ENCODE data around the gene LTBP1. TPM values are rescaled to one million over a fixed set of nuclear protein-coding genes. Genes with fewer than 3 reads are reported as not detected.

Gene LTBP1
- total RNA-seq, 2 donors from 2014 or later, result 0.04 to 0.29 TPM

- Mint-ChIP-seq H3K4me3 (peak overlapping the region; percentile 68), H3K27me3 (peaks cover 9% of the 10 kb centered on the region), H3K9me3 (no peaks in the 10 kb centered on the region), H3K4me1 (peaks cover 24% of the 10 kb centered on the region), H3K36me3 (ENCODE audit: low read depth) (no peaks in the 10 kb centered on the region), H3K27ac (peak overlapping the region; percentile 91)
- no peak for ATAC-seq (replicated peaks)
Measured at GRCh38 chr2:33320573-33320972, 373.8 kb downstream of the LTBP1 start.

DNA sequence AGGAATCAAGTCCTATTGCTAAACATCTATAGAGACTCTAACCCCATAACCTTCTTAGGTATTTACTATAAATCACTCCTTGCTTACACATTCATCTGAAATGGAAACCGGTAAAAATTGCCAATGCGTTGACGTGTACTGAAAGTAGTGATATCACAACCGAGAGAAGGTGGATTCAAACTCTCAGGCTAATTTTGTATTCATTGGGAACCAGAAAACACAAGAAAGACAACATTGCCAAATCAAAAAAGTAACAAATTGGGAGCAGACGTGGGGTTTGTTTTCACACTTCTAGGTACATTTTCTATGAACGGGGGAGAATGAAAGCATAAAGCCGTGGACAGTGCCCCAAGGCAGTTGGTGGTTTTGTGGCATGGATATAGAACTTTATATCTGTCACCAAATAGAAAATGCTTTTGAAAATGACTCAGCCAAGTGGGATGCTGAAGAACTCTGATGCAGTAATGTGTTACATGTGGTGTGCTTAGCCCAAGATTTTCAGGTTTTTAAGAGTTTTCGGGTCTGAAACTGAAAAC lies 374.6 kb downstream of the LTBP1 start:
- no peaks in the 10 kb centered on the region for H3K36me3 Mint-ChIP-seq (ENCODE audit: low read depth)
- peaks cover 9% of the 10 kb centered on the region for H3K27me3 Mint-ChIP-seq
- H3K4me1 Mint-ChIP-seq, result peaks cover 24% of the 10 kb centered on the region
- no peaks in the 10 kb centered on the region for H3K9me3 Mint-ChIP-seq
- H3K27ac Mint-ChIP-seq, result peak overlapping the region; percentile 91
- H3K4me3 Mint-ChIP-seq, result peak overlapping the region; percentile 68
- ATAC-seq (replicated peaks), result peak; percentile 88

DNA sequence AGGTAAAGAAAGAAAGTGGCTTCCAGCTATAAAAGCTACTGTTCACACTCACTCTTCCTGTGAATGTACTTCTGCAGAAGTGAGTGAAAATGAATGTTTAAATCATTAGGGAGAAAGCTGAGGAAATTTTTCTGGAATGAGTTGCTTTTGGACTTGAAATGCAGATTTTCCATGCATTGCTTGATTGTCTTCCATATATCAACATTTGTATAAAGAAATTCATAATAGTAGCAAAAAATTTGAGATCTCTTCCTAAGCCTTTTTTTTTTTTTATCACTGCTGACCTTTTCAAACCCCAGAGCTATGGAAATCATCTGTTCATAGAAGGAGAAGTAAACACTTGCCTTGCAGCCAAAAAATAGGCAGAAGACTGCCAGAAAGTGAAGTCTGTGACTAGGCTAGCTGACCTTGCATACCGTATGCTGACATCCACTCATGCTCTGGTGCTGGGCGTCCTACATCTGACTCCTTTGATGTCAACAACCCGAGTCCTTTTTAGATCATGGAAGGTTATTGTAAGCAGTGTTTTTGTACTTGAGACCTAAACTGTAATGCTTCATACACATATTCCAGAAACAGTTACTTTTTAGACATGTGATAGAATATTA lies 375.2 kb downstream of the LTBP1 start:
- ATAC-seq (replicated peaks), result peak; percentile 42
- Mint-ChIP-seq H3K27ac (peak overlapping the region; percentile 91), H3K36me3 (ENCODE audit: low read depth) (no peaks in the 10 kb centered on the region), H3K4me3 (peak overlapping the region; percentile 68), H3K4me1 (peaks cover 24% of the 10 kb centered on the region), H3K9me3 (no peaks in the 10 kb centered on the region), H3K27me3 (peaks cover 10% of the 10 kb centered on the region)

DNA sequence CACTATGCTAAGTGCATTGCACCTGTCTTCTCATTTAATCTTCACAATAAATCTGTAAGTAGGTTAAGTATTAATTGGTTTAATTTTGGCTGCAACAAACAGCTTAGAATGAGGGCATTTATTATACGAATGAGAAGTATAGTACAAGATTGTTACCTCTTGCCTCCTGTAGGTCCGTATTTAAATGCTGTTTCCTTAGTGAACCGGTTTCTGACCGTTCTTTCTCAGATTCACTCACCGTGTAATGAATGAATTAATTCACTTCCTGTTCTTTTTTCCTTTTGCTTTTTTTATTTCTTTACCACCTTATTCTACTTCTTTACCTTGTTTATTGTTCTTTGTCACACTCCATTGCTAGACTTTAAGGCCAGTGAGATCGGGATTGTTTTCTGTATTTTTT lies 375.9 kb downstream of the LTBP1 start:
- peaks cover 13% of the 10 kb centered on the region for H3K27me3 Mint-ChIP-seq
- H3K36me3 Mint-ChIP-seq (ENCODE audit: low read depth), result no peaks in the 10 kb centered on the region
- H3K27ac Mint-ChIP-seq, result peak overlapping the region; percentile 91
- peak; percentile 17 for ATAC-seq (replicated peaks)
- peaks cover 24% of the 10 kb centered on the region for H3K4me1 Mint-ChIP-seq
- H3K9me3 Mint-ChIP-seq, result no peaks in the 10 kb centered on the region
- H3K4me3 Mint-ChIP-seq, result peak overlapping the region; percentile 68

DNA sequence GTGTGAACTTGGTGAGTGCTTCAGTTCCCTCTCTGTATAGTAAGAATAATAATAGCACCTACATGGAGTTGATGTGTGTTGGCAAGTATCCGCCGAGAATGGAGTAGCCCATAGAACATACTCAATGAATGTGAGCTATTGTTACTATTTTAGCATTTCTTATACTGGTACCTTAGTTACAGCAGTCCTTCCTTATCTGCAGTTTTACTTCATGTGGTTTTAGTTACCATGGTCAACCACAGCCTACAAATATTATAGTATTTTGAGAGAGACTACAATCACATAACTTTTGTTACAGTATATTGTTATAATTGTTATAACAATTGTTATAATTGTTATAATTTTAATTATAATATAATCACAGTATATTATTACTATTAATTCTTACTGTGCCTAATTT lies 377.2 kb downstream of the LTBP1 start:
- no peak overlapping the region for H3K4me3 Mint-ChIP-seq
- no peak for ATAC-seq (replicated peaks)
- H3K36me3 Mint-ChIP-seq (ENCODE audit: low read depth), result no peaks in the 10 kb centered on the region
- no peaks in the 10 kb centered on the region for H3K9me3 Mint-ChIP-seq
- H3K27ac Mint-ChIP-seq, result no peak overlapping the region
- peaks cover 24% of the 10 kb centered on the region for H3K4me1 Mint-ChIP-seq
- H3K27me3 Mint-ChIP-seq, result peaks cover 12% of the 10 kb centered on the region

GRCh38 chr2:33326100-33326499 lies 379.3 kb downstream of the LTBP1 start:
- Mint-ChIP-seq H3K9me3 (no peaks in the 10 kb centered on the region), H3K4me3 (no peak overlapping the region), H3K27me3 (peaks cover 12% of the 10 kb centered on the region), H3K27ac (no peak overlapping the region), H3K36me3 (ENCODE audit: low read depth) (no peaks in the 10 kb centered on the region), H3K4me1 (peaks cover 14% of the 10 kb centered on the region)
- ATAC-seq (replicated peaks), result no peak

DNA sequence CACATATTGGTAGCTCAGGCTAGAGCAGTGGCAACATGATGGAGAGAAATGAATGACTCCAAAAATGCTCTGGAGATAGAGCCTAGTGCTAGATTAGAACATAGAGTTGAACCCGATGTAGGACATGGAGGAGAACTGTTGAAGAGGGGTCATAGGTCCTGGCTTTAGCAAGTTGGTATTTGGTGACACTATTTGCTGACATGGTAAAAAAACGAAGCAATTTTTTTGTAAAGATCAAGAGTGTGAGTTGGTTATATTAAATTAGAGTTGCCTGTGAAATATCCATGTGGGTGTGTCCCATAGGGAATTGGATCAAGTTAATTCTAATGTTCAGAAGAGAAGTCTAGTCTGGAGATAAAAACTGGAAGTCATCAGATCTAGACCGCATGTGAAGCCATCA lies 386.7 kb downstream of the LTBP1 start:
- Mint-ChIP-seq H3K4me3 (no peak overlapping the region), H3K27me3 (peaks cover 9% of the 10 kb centered on the region), H3K9me3 (peaks cover 8% of the 10 kb centered on the region), H3K36me3 (ENCODE audit: low read depth) (no peaks in the 10 kb centered on the region), H3K27ac (no peak overlapping the region), H3K4me1 (peaks cover 5% of the 10 kb centered on the region)
- ATAC-seq (replicated peaks), result no peak

DNA sequence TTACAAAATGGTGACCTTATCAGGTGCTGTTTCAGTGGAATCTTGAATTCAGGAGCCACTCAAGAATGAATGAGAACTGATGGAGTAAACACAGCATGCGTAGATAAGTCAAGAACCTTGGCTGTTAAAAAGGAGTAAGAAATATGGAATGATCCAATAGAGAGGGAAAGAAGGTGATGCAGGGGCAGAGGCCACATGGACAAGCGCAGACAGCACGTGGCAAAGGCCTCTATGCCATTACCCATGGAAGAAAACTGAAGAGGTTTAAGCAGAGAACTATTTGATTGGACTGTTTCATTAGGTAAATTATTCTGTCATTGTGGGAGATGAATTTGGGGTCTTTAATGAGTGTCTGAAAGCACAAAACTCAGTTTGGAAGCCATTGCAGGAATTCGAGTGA lies 387.3 kb downstream of the LTBP1 start:
- Mint-ChIP-seq H3K27ac (no peak overlapping the region), H3K27me3 (peaks cover 15% of the 10 kb centered on the region), H3K9me3 (peaks cover 8% of the 10 kb centered on the region), H3K36me3 (ENCODE audit: low read depth) (no peaks in the 10 kb centered on the region), H3K4me3 (no peak overlapping the region), H3K4me1 (peaks cover 5% of the 10 kb centered on the region)
- ATAC-seq (replicated peaks), result no peak

DNA sequence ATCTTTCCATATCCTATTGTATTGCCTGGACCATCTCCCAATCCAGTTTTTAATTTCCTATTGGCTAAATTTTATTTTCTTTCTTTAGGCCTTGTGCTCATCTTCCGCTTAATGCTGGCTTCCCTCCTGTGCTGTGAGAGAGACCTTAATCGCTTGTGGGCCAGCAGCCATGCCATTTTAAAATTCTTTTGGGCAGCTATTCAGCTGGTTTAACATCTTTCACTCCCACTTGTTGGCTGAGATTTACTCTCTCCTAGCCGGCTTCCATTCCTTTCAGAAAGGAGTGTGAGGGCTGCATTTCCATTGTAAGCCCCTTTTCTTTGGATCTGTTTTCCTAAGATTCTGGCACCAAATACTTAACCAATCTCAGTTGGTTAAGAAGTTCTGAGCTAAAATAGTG lies 388.8 kb downstream of the LTBP1 start:
- Mint-ChIP-seq H3K9me3 (peaks cover 8% of the 10 kb centered on the region), H3K4me3 (no peak overlapping the region), H3K36me3 (ENCODE audit: low read depth) (no peaks in the 10 kb centered on the region), H3K27ac (no peak overlapping the region), H3K27me3 (peaks cover 18% of the 10 kb centered on the region), H3K4me1 (peaks cover 5% of the 10 kb centered on the region)
- no peak for ATAC-seq (replicated peaks)

DNA sequence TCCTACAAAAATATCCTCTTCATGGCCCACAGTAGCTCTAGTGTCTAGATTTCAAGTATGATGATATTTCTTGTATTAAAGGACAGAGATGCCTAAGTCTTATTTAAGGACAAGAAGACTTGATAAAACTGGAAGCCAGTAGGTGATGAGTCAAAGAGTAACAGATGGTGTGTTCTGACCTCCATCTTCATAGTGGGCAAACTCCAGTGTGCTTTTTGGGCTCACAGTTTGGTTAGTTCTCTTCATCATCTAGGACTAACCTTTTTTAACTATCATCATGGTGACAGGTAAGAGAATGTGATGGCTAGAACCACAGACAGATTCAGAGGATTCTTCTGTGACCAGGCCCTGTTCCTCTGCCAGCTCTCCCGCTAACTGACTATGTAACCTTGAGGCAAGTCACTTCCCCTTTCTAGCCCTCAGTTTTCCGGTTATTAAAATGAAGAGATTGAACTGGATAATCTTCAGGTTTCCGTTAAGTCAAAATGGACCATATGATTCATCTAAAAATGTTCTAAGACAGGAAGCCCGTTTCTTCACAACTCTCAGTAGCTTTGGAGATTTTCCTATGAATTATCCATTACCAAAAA lies 389.4 kb downstream of the LTBP1 start:
- peaks cover 18% of the 10 kb centered on the region for H3K27me3 Mint-ChIP-seq
- peak overlapping the region; percentile 4 for H3K4me3 Mint-ChIP-seq
- ATAC-seq (replicated peaks), result peak; percentile 90
- no peaks in the 10 kb centered on the region for H3K36me3 Mint-ChIP-seq (ENCODE audit: low read depth)
- peaks cover 5% of the 10 kb centered on the region for H3K4me1 Mint-ChIP-seq
- H3K9me3 Mint-ChIP-seq, result peaks cover 8% of the 10 kb centered on the region
- H3K27ac Mint-ChIP-seq, result peak overlapping the region; percentile 6

DNA sequence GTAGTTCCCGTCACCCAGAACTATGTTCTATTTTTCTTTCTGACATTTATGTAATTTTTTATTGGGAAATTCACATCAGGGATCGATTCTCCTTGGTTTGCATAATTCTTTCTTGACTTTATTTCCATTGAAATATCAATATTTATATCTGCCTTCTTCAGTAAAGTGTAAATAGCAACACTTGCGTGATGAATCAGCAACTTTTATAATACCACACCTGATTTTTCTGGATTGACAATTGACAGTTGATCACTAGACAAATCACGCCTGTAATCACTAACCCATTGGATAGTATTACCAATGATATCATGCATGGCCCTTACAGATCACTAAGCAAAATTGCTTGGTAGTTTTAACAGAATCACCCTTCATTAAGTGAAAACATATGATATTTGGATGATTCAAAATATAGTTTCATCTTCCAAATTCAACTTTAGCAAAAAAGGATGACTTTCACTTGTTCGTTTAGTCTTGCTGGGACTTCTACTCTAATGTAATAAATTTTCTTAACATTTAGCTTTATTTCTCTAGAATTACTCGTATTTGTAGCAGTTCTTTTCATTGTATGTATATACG lies 390.7 kb downstream of the LTBP1 start:
- peaks cover 8% of the 10 kb centered on the region for H3K9me3 Mint-ChIP-seq
- H3K27ac Mint-ChIP-seq, result no peak overlapping the region
- H3K36me3 Mint-ChIP-seq (ENCODE audit: low read depth), result no peaks in the 10 kb centered on the region
- H3K4me1 Mint-ChIP-seq, result peaks cover 5% of the 10 kb centered on the region
- no peak overlapping the region for H3K4me3 Mint-ChIP-seq
- no peak for ATAC-seq (replicated peaks)
- H3K27me3 Mint-ChIP-seq, result peaks cover 18% of the 10 kb centered on the region

- H3K9me3 Mint-ChIP-seq, result peaks cover 8% of the 10 kb centered on the region
- no peak for ATAC-seq (replicated peaks)
- no peaks in the 10 kb centered on the region for H3K36me3 Mint-ChIP-seq (ENCODE audit: low read depth)
- no peak overlapping the region for H3K4me3 Mint-ChIP-seq
- H3K27ac Mint-ChIP-seq, result no peak overlapping the region
- H3K27me3 Mint-ChIP-seq, result peaks cover 18% of the 10 kb centered on the region
- peaks cover 5% of the 10 kb centered on the region for H3K4me1 Mint-ChIP-seq
Measured at GRCh38 chr2:33337981-33338380, 391.2 kb downstream of the LTBP1 start.

- Mint-ChIP-seq H3K27ac (no peak overlapping the region), H3K9me3 (no peaks in the 10 kb centered on the region), H3K4me3 (no peak overlapping the region), H3K36me3 (ENCODE audit: low read depth) (no peaks in the 10 kb centered on the region), H3K4me1 (peaks cover 5% of the 10 kb centered on the region), H3K27me3 (peaks cover 11% of the 10 kb centered on the region)
- ATAC-seq (replicated peaks), result no peak
Measured at GRCh38 chr2:33339269-33339668, 392.5 kb downstream of the LTBP1 start.

GRCh38 chr2:33340280-33340679 lies 393.5 kb downstream of the LTBP1 start:
- Mint-ChIP-seq H3K27me3 (peaks cover 11% of the 10 kb centered on the region), H3K36me3 (ENCODE audit: low read depth) (no peaks in the 10 kb centered on the region), H3K9me3 (no peaks in the 10 kb centered on the region), H3K4me1 (peaks cover 8% of the 10 kb centered on the region), H3K4me3 (no peak overlapping the region), H3K27ac (no peak overlapping the region)
- ATAC-seq (replicated peaks), result no peak

DNA sequence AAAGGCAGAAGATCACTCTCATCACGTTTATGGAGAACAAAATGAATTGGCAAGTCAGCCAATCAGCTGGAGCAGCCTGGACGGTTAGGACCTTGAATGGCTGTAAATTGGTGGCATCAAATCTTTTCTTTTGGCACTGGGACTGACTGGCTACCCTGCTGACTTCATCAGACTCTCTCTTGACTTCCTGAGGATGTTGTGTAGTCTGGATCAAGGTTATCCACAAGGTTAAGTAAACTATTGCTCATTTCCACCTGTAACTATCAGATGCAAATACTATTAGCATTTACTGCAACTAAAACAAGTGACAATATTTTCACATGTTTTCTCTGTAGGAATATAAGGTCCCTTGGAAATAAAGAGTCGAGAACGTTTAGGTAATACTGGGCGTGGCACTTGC lies 395.4 kb downstream of the LTBP1 start:
- peaks cover 11% of the 10 kb centered on the region for H3K27me3 Mint-ChIP-seq
- ATAC-seq (replicated peaks), result no peak
- H3K36me3 Mint-ChIP-seq (ENCODE audit: low read depth), result no peaks in the 10 kb centered on the region
- no peak overlapping the region for H3K4me3 Mint-ChIP-seq
- peaks cover 4% of the 10 kb centered on the region for H3K4me1 Mint-ChIP-seq
- H3K9me3 Mint-ChIP-seq, result no peaks in the 10 kb centered on the region
- no peak overlapping the region for H3K27ac Mint-ChIP-seq

Measured in activated T-helper 17 cell treated with anti-CD3 and anti-CD28 coated beads, Interleukin-2, amount 50 U/mL, for 72 hours (primary cell).